NCI-H2107 treated with DMSO at 0.1 percent for 48 hours (cell line): ENCODE results near the gene PLXDC1.
A peak's percentile ranks its signal among the peaks of the same experiment; 100 is the strongest.

ENCODE experiments used
- DNase-seq: peaks from one replicate; lab custom pipeline; 2025; ENCODE audit not compliant: unreplicated experiment; lab: John Stamatoyannopoulos, UW

Gene PLXDC1

GRCh38 chr17:39158623-39159022 is 7.2 kb upstream of the PLXDC1 start:
- DNase-seq: no peak

GRCh38 chr17:39156491-39156890 is 5.1 kb upstream of the PLXDC1 start:
- no peak for DNase-seq

GRCh38 chr17:39155654-39156053 is 4.2 kb upstream of the PLXDC1 start:
- DNase-seq: no peak

GRCh38 chr17:39153599-39154051 is 2.2 kb upstream of the PLXDC1 start:
- DNase-seq: peak; percentile 57

- DNase-seq: peak; percentile 62
These were observed 744 bp upstream of the PLXDC1 start for GRCh38 chr17:39151943-39152818.

- DNase-seq: no peak
These were observed 665 bp downstream of the PLXDC1 start for GRCh38 chr17:39150795-39151149.

GRCh38 chr17:39150104-39150634 is 1.3 kb downstream of the PLXDC1 start:
- DNase-seq: no peak

GRCh38 chr17:39147221-39148185 is 3.9 kb downstream of the PLXDC1 start:
- no peak for DNase-seq

GRCh38 chr17:39146273-39146672 is 5.2 kb downstream of the PLXDC1 start:
- no peak for DNase-seq

- DNase-seq: no peak
These were observed 6.3 kb downstream of the PLXDC1 start for GRCh38 chr17:39145143-39145542.

- DNase-seq: peak; percentile 87
These were observed 7.0 kb downstream of the PLXDC1 start for GRCh38 chr17:39144416-39144840.

GRCh38 chr17:39143552-39144093 is 7.8 kb downstream of the PLXDC1 start:
- DNase-seq: no peak

- no peak for DNase-seq
These were observed 9.3 kb downstream of the PLXDC1 start for GRCh38 chr17:39141915-39142664.

- DNase-seq: no peak
These were observed 10.1 kb downstream of the PLXDC1 start for GRCh38 chr17:39141294-39141693.

GRCh38 chr17:39139561-39139960 is 11.9 kb downstream of the PLXDC1 start:
- no peak for DNase-seq

GRCh38 chr17:39139161-39139511 is 12.3 kb downstream of the PLXDC1 start:
- DNase-seq: no peak

GRCh38 chr17:39138431-39139160 is 12.8 kb downstream of the PLXDC1 start:
- no peak for DNase-seq

- DNase-seq: no peak
These were observed 16.6 kb downstream of the PLXDC1 start for GRCh38 chr17:39134878-39135277.

- DNase-seq: no peak
These were observed 19.2 kb downstream of the PLXDC1 start for GRCh38 chr17:39132192-39132610.

- DNase-seq: no peak
These were observed 19.8 kb downstream of the PLXDC1 start for GRCh38 chr17:39131616-39132015.
